Body of pancreas (tissue), 4 donors: ENCODE results near the gene ECM1.

Experiments used
- CTCF ChIP-seq, 7 experiments: fragments of 450-650 bp in 4 of 7; fragments of 200-600 bp in 3 of 7; sonication (generic) in 3 of 7; IDR thresholded peaks; one replicate each; pipeline ENCODE4 v1.5.1; 2016 to 2019; ENCODE audit warnings: antibody characterized with exemption in 7 of 7
- POLR2A ChIP-seq, 3 donors: fragments of 450-650 bp; IDR thresholded peaks; one replicate each; pipeline ENCODE4 v1.6.1; 2016; ENCODE audit warnings: antibody characterized with exemption in 3 of 3, mild to moderate bottlenecking in 2 of 3

GRCh38 chr1:150511985-150512660, 4.2 kb downstream of the ECM1 start:
- TF ChIP-seq CTCF (IDR thresholded peaks at IDR 0.05), result no peak
- TF ChIP-seq POLR2A (IDR thresholded peaks at IDR 0.05), result no peak
